Uterus (tissue), 4 donors: ENCODE data around the gene FBXO30. TPM values are rescaled to one million over a fixed set of nuclear protein-coding genes. Genes with fewer than 3 reads are reported as not detected.

Experiments
- DNase-seq, 2 donors: peaks; one replicate each; pipeline ENCODE4 v3.0.0-alpha.2; 2019 to 2020
- H3K27ac ChIP-seq, 2 donors: fragments of 200-600 bp; sonication (generic); 1 replicate in 1 of 2; 2 replicates in 1 of 2; pipeline ENCODE4 v1.5.1; 2016 to 2018
- H3K27me3 ChIP-seq, 2 donors: fragments of 200-600 bp; sonication (generic); one replicate each; pipeline ENCODE4 v1.5.1; 2018 to 2019; ENCODE audit warnings: control low read depth in 1 of 2
- H3K36me3 ChIP-seq, 2 donors: fragments of 200-600 bp; sonication (generic); one replicate each; pipeline ENCODE4 v1.5.1; 2019; ENCODE audit warnings: control low read depth in 1 of 2
- H3K4me1 ChIP-seq, 2 donors: fragments of 200-600 bp; sonication (generic); one replicate each; pipeline ENCODE4 v1.5.1; 2018 to 2019; ENCODE audit warnings: control low read depth in 1 of 2
- H3K4me3 ChIP-seq, 2 donors: fragments of 200-600 bp; sonication (generic); 1 replicate in 1 of 2; 2 replicates in 1 of 2; pipeline ENCODE4 v1.5.1; 2018 to 2019; ENCODE audit warnings: mild to moderate bottlenecking in 1 of 2
- H3K9me3 ChIP-seq, 2 donors: fragments of 200-600 bp; sonication (generic); one replicate each; pipeline ENCODE4 v1.5.1; 2019; ENCODE audit warnings: control low read depth in 1 of 2
- CTCF ChIP-seq, 4 experiments: fragments of 200-600 bp in 2 of 4; fragments of 450-650 bp in 2 of 4; sonication (generic) in 2 of 4; IDR thresholded peaks; one replicate each; pipeline ENCODE4 v1.5.1; 2016 to 2019; ENCODE audit warnings: antibody characterized with exemption in 4 of 4, mild to moderate bottlenecking in 2 of 4, moderate library complexity in 1 of 4
- POLR2A ChIP-seq, 2 donors: fragments of 450-650 bp; IDR thresholded peaks; one replicate each; pipeline ENCODE4 v1.6.1; 2016; ENCODE audit warnings: antibody characterized with exemption in 2 of 2, mild to moderate bottlenecking in 1 of 2, moderate library complexity in 1 of 2
- intact Hi-C: fragments of 100-400 bp; cut with DNase I; formaldehyde crosslinking; loops from one replicate; pipeline ENCODE4 v1.15.1; 2023; ENCODE audit warnings: low total_unique reads
- total RNA-seq, 4 donors: library from RNA; depleted of rRNA in 3 of 4; stranded (reverse); fragments of >200 nt in 3 of 4; gene quantifications; one replicate each; pipeline versions ENCODE4 v1.1.0 to v1.2.4, GENCODE V29; 2014 to 2023
- donor health status: DM: yes; HTN: yes; CAD: no.

Gene FBXO30
- total RNA-seq, 4 donors from 2014 or later: 11.0 to 30.5 (median 15.7) TPM

GRCh38 chr6:145789443-145789842 lies 25.2 kb downstream of the FBXO30 start:
- no peaks in the 10 kb centered on the region for H3K27me3 ChIP-seq
- H3K9me3 ChIP-seq: peaks cover 0 to 5% of the 10 kb centered on the region in 2 donors
- no peak for DNase-seq
- intact Hi-C loops: no loop called here
- H3K4me1 ChIP-seq: no peaks in the 10 kb centered on the region
- no peak overlapping the region for H3K27ac ChIP-seq
- H3K36me3 ChIP-seq: no peaks in the 10 kb centered on the region
- TF ChIP-seq POLR2A (IDR thresholded peaks at IDR 0.05) (no peak), CTCF (IDR thresholded peaks at IDR 0.05) (no peak)
- no peak overlapping the region for H3K4me3 ChIP-seq

- no peaks in the 10 kb centered on the region for H3K27me3 ChIP-seq
- H3K9me3 ChIP-seq: peaks cover 0 to 10% of the 10 kb centered on the region in 2 donors
- DNase-seq: no peak
- no peaks in the 10 kb centered on the region for H3K4me1 ChIP-seq
- no peaks in the 10 kb centered on the region for H3K36me3 ChIP-seq
- intact Hi-C loops: no loop called here
- no peak overlapping the region for H3K27ac ChIP-seq
- H3K4me3 ChIP-seq: no peak overlapping the region
- no peak for TF ChIP-seq CTCF (IDR thresholded peaks at IDR 0.05)
- no peak for TF ChIP-seq POLR2A (IDR thresholded peaks at IDR 0.05)
These were observed 26.9 kb downstream of the FBXO30 start for GRCh38 chr6:145787688-145788087.

- Histone ChIP-seq H3K27me3 (no peaks in the 10 kb centered on the region), H3K27ac (no peak overlapping the region), H3K9me3 (peaks cover 0 to 4% of the 10 kb centered on the region in 2 donors), H3K4me1 (no peaks in the 10 kb centered on the region), H3K36me3 (no peaks in the 10 kb centered on the region), H3K4me3 (no peak overlapping the region)
- no peak for DNase-seq
- intact Hi-C loops: no loop called here
- TF ChIP-seq CTCF (IDR thresholded peaks at IDR 0.05): no peak
- no peak for TF ChIP-seq POLR2A (IDR thresholded peaks at IDR 0.05)
These were observed 29.9 kb downstream of the FBXO30 start for GRCh38 chr6:145784683-145785082.

- H3K36me3 ChIP-seq: no peaks in the 10 kb centered on the region
- intact Hi-C loops: no loop called here
- TF ChIP-seq POLR2A (IDR thresholded peaks at IDR 0.05): no peak
- no peak for TF ChIP-seq CTCF (IDR thresholded peaks at IDR 0.05)
These were observed 30.8 kb downstream of the FBXO30 start for GRCh38 chr6:145783796-145784195.

GRCh38 chr6:145772846-145773245 lies 41.7 kb downstream of the FBXO30 start:
- intact Hi-C loops: no loop called here
- Histone ChIP-seq H3K4me1 (no peaks in the 10 kb centered on the region), H3K4me3 (no peak overlapping the region), H3K27me3 (no peaks in the 10 kb centered on the region), H3K36me3 (no peaks in the 10 kb centered on the region), H3K9me3 (peaks cover 0 to 4% of the 10 kb centered on the region in 2 donors), H3K27ac (no peak overlapping the region)
- TF ChIP-seq POLR2A (IDR thresholded peaks at IDR 0.05): no peak
- TF ChIP-seq CTCF (IDR thresholded peaks at IDR 0.05): no peak
- DNase-seq: no peak

More at GRCh38 chr6:145783796-145784195, 30.8 kb downstream of the FBXO30 start:
- Histone ChIP-seq H3K4me1 (no peaks in the 10 kb centered on the region), H3K27ac (no peak overlapping the region), H3K27me3 (no peaks in the 10 kb centered on the region), H3K9me3 (peaks cover 0 to 4% of the 10 kb centered on the region in 2 donors), H3K4me3 (no peak overlapping the region)
- no peak for DNase-seq
